Activated T-cell treated with anti-CD3 and anti-CD28 coated beads, Interleukin-2, amount 50 U/mL, for 48 hours (primary cell): ENCODE data around the gene TPSG1.
"Not testable (repeated sequence)": the region's sequence is repeated elsewhere in the genome, so short reads cannot be mapped to it uniquely, and the experiment has no call there.

ENCODE experiments used
- DNase-seq, 2 experiments: peaks; one replicate each; pipeline ENCODE4 v3.0.0-alpha.2; 2020

The TPSG1 gene

GRCh38 chr16:1256296-1256873 is 31.3 kb upstream of the TPSG1 start:
- not testable (repeated sequence) for DNase-seq

DNA sequence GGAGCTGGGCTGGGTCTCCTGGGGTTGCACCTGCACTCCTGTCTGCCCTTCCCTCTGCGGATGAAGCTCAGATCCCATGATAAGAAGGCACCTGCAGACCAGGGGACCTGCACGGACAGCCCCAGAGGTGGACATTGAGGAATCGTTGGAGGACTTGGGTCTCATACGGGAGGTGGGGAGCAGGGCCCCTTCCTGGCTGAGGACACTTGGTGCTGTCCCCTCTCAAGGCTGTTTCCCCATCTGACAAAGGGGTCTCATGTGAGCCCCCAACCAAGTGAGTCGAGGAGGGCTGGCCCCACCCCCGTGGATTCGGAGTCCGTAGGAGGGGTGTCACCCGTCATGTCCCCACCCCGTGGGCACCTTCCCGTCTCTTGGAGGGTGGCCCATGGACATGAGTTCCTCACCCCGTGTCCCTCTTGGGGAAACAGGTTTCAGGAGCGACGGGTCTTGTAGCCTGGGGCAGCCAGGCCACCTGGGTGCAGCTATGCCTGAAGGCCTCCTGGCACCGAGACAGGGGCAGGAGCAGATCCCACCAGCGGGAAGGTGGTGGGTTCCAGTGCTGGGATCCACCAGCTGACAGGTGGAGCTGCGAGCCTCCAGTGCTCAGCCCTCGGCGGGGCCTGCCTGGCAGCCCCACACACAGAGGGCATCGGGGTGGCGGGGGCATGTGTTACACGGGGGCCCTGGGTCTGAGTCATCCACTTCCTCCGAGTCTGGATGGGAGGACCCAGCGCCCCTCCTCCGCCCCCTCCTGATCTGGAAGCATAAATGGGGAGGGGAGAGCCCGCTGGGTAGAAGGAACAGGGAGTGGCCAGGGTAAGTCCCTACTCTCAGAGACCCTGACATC is 30.4 kb upstream of the TPSG1 start, which contains the start of gene TPSD1:
Gene TPSD1 (plus strand): TSS at position 794 of the 847 bp plus-strand sequence. CDS start 212 bp downstream, outside the sequence.
- not testable (repeated sequence) for DNase-seq

DNA sequence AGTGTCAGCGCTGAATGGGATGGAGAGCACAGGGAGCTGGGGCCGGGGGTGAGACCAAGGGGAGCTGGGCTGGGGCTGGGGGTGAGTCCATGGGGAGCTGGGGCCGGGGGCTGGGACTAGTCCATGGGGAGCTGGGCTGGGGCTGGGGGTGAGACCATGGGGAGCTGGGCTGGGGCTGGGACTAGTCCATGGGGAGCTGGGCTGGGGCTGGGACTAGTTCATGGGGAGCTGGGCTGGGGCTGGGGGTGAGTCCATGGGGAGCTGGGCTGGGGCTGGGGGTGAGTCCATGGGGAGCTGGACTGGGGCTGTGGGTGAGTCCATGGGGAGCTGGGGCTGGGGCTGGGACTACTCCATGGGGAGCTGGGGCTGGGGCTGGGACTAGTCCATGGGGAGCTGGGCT is 29.8 kb upstream of the TPSG1 start:
- DNase-seq, result not testable (repeated sequence)

GRCh38 chr16:1253701-1254364 is 28.8 kb upstream of the TPSG1 start:
- not testable (repeated sequence) for DNase-seq

DNA sequence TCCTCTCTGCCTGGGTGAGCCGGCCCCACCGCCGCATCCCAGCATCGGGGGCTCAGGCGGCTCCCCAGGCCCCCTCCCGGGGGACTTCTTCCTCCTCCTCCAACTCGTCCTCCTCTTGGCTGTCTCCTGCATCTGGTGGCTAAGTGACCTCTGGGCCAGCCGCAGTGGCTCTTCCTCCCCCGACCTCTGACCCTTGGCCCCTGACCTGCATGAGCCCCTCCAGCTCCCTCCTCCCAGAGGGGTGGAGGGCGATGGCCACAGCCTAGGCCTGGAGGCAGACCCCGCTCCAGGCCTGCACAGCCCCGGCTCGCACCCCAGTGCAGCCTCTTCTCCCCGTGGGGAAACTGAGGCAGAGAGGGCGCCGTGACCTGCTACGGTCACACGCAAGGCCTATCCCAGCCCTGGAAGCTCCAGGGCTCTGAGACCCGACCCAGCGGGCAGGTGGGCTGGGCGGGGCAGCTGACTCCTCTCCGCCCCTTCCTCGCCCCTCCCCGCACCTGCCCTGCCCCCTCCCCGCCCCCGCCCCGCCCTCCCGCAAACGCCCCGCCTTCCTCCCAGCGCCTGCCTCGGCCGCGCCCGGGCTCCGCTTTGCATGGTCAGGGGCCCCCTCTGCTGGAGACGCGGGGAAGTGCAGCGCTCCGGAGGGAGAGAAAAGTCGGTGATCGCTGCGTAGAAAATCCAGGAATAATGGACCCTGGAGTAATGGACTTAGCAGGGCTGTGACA is 24.1 kb upstream of the TPSG1 start:
- not testable (repeated sequence) for DNase-seq

DNA sequence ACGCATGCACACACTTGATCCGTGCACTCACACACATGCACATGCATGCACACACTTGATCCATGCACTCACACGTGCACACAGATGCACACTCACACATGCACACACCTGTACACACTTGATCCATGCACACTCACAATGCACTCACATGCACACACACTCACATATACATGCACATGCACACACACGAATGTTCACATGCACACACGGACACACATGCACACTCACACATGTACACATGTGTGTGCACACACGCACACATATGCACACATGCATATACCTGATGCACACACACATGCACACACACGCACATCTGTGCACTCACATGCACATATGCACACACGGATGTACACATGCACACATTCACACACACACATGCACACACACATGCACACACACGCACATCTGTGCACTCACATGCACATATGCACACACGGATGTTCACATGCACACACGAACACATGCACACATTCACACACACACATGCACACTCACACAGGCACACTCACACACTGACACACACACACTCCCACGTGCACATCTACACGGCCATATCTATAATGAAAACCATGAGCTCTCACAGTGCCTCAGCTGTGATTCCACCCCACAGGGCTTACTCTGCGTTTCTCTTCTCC is 23.0 kb upstream of the TPSG1 start:
- DNase-seq, result not testable (repeated sequence)

DNA sequence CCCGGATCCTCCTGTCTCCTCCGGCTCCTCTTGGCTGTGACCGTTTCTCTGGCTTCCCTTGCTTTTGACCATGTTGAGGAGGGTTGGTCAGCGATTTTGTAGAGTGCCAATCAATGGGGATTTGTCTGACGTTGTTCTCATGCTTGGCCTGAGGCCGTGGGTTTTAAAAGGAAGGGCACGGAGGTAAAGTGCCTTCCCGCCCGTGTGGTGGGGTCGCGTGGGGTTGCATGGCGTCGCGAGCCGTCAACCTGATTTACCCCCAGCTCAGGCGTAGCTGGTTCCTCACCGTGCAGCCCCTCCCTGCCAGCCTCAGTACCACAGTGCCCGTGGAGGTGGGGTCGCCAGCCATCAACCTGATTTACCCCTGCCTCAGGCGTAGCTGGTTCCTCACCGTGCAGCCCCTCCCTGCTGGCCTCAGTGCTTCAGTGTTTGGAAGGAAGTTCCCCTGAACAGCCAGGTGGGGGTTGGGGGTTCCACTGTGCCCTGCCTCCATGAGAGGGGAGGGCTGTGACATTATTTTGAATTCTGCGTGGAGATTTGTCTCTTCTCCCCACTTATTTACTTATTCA is 20.5 kb upstream of the TPSG1 start:
- no peak for DNase-seq

- no peak for DNase-seq
These were observed 19.8 kb upstream of the TPSG1 start for GRCh38 chr16:1244881-1245280.

- DNase-seq, result not testable (repeated sequence)
These were observed 19.1 kb upstream of the TPSG1 start for GRCh38 chr16:1243907-1244850.

DNA sequence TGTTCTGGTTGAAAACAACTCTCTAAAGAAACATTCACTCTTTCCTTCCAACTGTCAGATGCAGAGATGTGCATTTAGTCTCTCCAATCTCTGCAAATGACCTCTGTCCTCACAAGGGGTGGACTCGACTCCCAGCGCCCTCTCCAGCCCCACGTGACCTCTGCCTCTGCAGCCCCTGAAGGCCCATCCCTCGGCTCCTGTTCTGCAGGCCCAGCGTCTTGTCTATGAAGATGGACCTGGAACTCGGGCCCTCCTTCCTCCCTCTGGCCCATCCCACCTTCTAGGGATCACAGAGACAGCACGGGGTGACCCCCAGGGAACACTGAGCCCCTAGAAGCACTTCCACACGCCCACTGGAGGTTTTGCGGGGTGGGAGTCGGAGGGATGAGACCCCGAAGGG is 18.3 kb upstream of the TPSG1 start:
- DNase-seq, result not testable (repeated sequence)

DNA sequence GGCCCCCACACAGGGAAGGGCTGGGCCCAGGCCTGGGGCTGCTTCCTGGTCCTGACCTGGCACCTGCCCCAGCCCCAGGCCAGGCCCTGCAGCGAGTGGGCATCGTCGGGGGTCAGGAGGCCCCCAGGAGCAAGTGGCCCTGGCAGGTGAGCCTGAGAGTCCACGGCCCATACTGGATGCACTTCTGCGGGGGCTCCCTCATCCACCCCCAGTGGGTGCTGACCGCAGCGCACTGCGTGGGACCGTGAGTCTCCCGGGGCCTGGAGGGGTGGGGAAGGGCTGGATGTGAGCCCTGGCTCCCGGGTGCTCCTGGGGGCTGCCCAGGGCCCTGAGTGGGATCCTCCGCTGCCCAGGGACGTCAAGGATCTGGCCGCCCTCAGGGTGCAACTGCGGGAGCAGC is 16.0 kb upstream of the TPSG1 start:
- DNase-seq, result not testable (repeated sequence)

GRCh38 chr16:1240436-1240835 is 15.4 kb upstream of the TPSG1 start, which contains the start of gene TPSAB1:
TPSAB1 (plus strand) TSS chr16:1240705; CDS start chr16:1240939, 234 bp downstream.
- DNase-seq, result not testable (repeated sequence)

- not testable (repeated sequence) for DNase-seq
These were observed 14.5 kb upstream of the TPSG1 start for GRCh38 chr16:1239575-1239974.

DNA sequence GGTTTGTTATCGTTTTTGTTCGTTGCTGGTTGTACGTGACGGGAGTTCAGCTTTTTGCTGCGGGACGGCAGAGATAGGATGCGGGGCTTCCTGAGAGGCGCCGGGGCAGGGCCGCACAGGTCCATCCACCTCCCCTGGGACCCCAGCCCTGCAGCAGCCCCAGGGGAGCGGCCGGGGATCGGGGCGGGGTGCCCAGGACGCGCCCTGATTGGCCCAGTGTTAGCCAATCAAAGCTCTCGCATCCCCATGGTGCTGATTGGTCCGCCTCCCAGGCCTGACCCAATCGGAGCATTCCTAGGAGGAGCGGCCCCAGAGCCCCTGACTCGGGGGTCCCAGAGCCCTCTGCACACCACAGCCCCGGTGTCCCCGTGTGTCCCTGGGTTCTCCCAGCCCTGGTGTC is 13.8 kb upstream of the TPSG1 start:
- DNase-seq, result not testable (repeated sequence)

- DNase-seq, result no peak
These were observed 12.9 kb upstream of the TPSG1 start for GRCh38 chr16:1237990-1238389.

GRCh38 chr16:1236659-1237058 is 11.6 kb upstream of the TPSG1 start:
- not testable (repeated sequence) for DNase-seq

GRCh38 chr16:1232049-1232748 is 7.1 kb upstream of the TPSG1 start:
- DNase-seq, result not testable (repeated sequence)

DNA sequence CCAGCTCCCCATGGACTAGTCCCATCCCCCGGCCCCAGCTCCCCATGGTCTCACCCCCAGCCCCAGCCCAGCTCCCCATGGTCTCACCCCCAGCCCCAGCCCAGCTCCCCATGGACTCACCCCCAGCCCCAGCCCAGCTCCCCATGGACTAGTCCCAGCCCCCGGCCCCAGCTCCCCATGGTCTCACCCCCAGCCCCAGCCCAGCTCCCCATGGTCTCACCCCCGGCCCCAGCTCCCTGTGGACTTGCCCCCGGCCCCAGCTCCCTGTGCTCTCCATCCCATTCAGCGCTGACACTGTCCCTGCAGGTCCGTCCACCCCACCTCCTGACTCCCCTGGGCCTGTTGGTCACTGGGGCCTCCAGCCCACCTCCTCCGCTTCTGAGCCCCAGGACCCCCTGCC is 6.2 kb upstream of the TPSG1 start:
- DNase-seq, result not testable (repeated sequence)

DNA sequence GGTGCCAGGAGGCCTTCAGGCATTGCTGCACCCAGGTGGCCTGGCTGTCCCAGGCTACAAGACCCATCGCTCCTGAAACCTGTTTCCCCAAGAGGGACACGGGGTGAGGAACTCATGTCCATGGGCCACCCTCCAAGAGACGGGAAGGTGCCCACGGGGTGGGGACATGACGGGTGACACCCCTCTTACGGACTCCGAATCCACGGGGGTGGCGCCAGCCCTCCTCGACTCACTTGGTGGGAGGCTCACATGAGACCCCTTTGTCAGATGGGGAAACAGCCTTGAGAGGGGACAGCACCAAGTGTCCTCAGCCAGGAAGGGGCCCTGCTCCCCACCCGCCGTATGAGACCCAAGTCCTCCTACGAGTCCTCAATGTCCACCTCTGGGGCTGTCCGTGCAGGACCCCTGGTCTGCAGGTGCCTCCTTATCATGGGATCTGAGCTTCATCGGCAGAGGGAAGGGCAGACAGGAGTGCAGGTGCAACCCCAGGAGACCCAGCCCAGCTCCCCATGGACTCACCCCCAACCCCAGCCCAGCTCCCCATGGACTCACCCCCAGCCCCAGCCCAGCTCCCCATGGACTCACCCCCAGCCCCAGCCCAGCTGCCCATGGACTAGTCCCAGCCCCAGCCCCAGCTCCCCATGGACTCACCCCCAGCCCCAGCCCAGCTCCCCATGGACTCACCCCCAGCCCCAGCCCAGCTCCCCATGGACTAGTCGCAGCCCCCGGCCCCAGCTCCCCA is 5.6 kb upstream of the TPSG1 start:
- not testable (repeated sequence) for DNase-seq
